ENCODE data around the gene LMAN1.

DNA sequence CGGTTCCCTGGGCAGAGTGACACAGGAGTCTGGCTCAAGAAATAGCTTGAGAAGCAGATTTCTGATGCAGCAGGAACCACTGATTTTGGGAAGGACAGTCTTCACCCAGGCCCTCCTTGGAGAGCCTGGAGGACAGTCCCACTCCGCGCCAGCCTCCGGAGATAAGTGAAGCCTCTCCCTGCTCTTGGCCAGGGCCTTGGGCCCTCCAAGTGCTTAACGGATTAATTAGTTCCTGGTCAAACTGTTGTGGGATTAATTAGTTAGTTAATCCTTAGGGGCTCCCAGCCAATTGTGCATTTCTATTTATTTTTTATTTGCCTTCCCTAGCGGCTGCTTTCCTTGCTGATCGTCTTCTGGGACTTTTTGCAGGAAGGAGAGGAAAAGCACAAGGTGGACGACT lies 60.2 kb downstream of the LMAN1 start:
- TF ChIP-seq, protein P1, sequence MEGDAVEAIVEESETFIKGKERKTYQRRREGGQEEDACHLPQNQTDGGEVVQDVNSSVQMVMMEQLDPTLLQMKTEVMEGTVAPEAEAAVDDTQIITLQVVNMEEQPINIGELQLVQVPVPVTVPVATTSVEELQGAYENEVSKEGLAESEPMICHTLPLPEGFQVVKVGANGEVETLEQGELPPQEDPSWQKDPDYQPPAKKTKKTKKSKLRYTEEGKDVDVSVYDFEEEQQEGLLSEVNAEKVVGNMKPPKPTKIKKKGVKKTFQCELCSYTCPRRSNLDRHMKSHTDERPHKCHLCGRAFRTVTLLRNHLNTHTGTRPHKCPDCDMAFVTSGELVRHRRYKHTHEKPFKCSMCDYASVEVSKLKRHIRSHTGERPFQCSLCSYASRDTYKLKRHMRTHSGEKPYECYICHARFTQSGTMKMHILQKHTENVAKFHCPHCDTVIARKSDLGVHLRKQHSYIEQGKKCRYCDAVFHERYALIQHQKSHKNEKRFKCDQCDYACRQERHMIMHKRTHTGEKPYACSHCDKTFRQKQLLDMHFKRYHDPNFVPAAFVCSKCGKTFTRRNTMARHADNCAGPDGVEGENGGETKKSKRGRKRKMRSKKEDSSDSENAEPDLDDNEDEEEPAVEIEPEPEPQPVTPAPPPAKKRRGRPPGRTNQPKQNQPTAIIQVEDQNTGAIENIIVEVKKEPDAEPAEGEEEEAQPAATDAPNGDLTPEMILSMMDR (conservative IDR thresholded peaks at IDR 0.05): no peak
- TF ChIP-seq ZFX (IDR thresholded peaks at IDR 0.05): no peak
